SK-N-SH (cell line): ENCODE results near the gene KLHL26. TPM values are rescaled to one million over a fixed set of nuclear protein-coding genes. Genes with fewer than 3 reads are reported as not detected.
"Not testable (repeated sequence)": the region's sequence is repeated elsewhere in the genome, so short reads cannot be mapped to it uniquely, and the experiment has no call there.

ENCODE experiments used
- CTCF ChIA-PET: fragments of 300-600, 350-600 bp; formaldehyde crosslinking; extraction: SDS; loops from one replicate; lab custom pipeline; 2021; lab: Yijun Ruan, JAX
- POLR2A ChIA-PET: fragments of 350-600 bp; sonication (Branson Sonifier 250); formaldehyde crosslinking; extraction: SDS; loops from one replicate; lab custom pipeline; 2020; ENCODE audit warnings: antibody characterized with exemption, inconsistent platforms; lab: Yijun Ruan, JAX
- DNase-seq: peaks from one replicate; pipeline ENCODE4 v3.0.0; 2012
- H2AFZ ChIP-seq: fragments of 200-600 bp; sonication (generic); 2 replicates; pipeline ENCODE4 v1.8.1; 2016; ENCODE audit warnings: antibody characterized with exemption, mild to moderate bottlenecking, low read depth
- H3F3A ChIP-seq: fragments of 200-600 bp; sonication (generic); replicated peaks from 2 replicates; pipeline ENCODE3; 2016; ENCODE audit warnings: antibody characterized with exemption, mild to moderate bottlenecking; ENCODE audit not compliant: insufficient read depth
- H3K27ac ChIP-seq, 2 experiments: fragments of 200-500 bp in 1 of 2; fragments of 200-600 bp in 1 of 2; sonication (Bioruptor generic) in 1 of 2; sonication (generic), shearing (Covaris generic) in 1 of 2; 2 replicates each; pipeline versions ENCODE4 v1.5.1 to v1.6.1; 2014 to 2016; ENCODE audit warnings: low read depth in 2 of 2, inconsistent platforms in 1 of 2, low read length in 1 of 2, mild to moderate bottlenecking in 1 of 2, mixed read lengths in 1 of 2
- H3K27me3 ChIP-seq: fragments of 200-600 bp; sonication (generic), shearing (Covaris generic); 2 replicates; pipeline ENCODE4 v1.6.1; 2016; ENCODE audit warnings: mixed run types; ENCODE audit not compliant: insufficient read depth
- H3K36me3 ChIP-seq, 2 experiments: fragments of 200-500 bp in 1 of 2; fragments of 200-600 bp in 1 of 2; sonication (Bioruptor generic) in 1 of 2; sonication (generic) in 1 of 2; replicated peaks in 1 of 2; 2 replicates each; pipeline versions ENCODE3 to v1.5.1; 2014 to 2016; ENCODE audit warnings: low read length in 1 of 2, mild to moderate bottlenecking in 1 of 2; ENCODE audit not compliant: insufficient read depth in 2 of 2, control insufficient read depth in 1 of 2
- H3K4me1 ChIP-seq, 2 experiments: fragments of 200-500 bp in 1 of 2; fragments of 200-600 bp in 1 of 2; sonication (Bioruptor generic) in 1 of 2; sonication (generic), shearing (Covaris generic) in 1 of 2; 2 replicates each; pipeline versions ENCODE4 v1.5.1 to v1.6.1; 2014 to 2016; ENCODE audit warnings: low read depth in 1 of 2, low read length in 1 of 2, mixed run types in 1 of 2; ENCODE audit not compliant: insufficient read depth in 2 of 2, control insufficient read depth in 1 of 2
- H3K4me2 ChIP-seq: fragments of 200-600 bp; sonication (generic), shearing (Covaris generic); 2 replicates; pipeline ENCODE4 v1.6.1; 2017; ENCODE audit warnings: mixed run types
- H3K4me3 ChIP-seq, 2 experiments: fragments of 200-500 bp in 1 of 2; fragments of 200-600 bp in 1 of 2; sonication (Bioruptor generic) in 1 of 2; sonication (generic), shearing (Covaris generic) in 1 of 2; 2 replicates each; pipeline versions ENCODE4 v1.5.1 to v1.8.1; 2014 to 2016; ENCODE audit warnings: low read depth in 2 of 2, inconsistent platforms in 1 of 2, low read length in 1 of 2, mild to moderate bottlenecking in 1 of 2, mixed read lengths in 1 of 2, moderate library complexity in 1 of 2
- H3K79me2 ChIP-seq: fragments of 200-600 bp; sonication (generic); 2 replicates; pipeline ENCODE4 v1.8.1; 2017; ENCODE audit warnings: mild to moderate bottlenecking; ENCODE audit not compliant: insufficient read depth
- H3K9ac ChIP-seq: fragments of 200-600 bp; sonication (generic); 2 replicates; pipeline ENCODE4 v1.6.1; 2017; ENCODE audit warnings: mixed run types
- H3K9me2 ChIP-seq: fragments of 200-600 bp; sonication (generic); 2 replicates; pipeline ENCODE4 v1.6.1; 2017; ENCODE audit warnings: mixed run types
- H3K9me3 ChIP-seq: fragments of 200-600 bp; sonication (generic); 2 replicates; pipeline ENCODE4 v1.6.1; 2017; ENCODE audit warnings: mixed run types, mild to moderate bottlenecking, moderate library complexity
- H4K20me1 ChIP-seq: fragments of 200-600 bp; sonication (generic); 2 replicates; pipeline ENCODE4 v1.6.1; 2017; ENCODE audit warnings: mild to moderate bottlenecking, mixed run types; ENCODE audit not compliant: insufficient read depth
- CHD2 ChIP-seq: fragments of 150-350 bp; IDR thresholded peaks from 2 replicates; pipeline ENCODE4 v1.6.1; 2018; ENCODE audit warnings: low read length; ENCODE audit not compliant: partially characterized antibody
- ELF1 ChIP-seq: IDR thresholded peaks from 2 replicates; pipeline ENCODE4 v1.4.0; 2012
- EP300 ChIP-seq, 2 experiments: IDR thresholded peaks; 2 replicates each; pipeline versions ENCODE4 v1.4.0 to v1.6.1; 2012; ENCODE audit warnings: borderline replicate concordance in 1 of 2, low read depth in 1 of 2, low read length in 1 of 2
- FOXJ3 ChIP-seq: sonication (generic); formaldehyde crosslinking; IDR thresholded peaks from 2 replicates; pipeline ENCODE4 v1.5.1; 2020; ENCODE audit warnings: mild to moderate bottlenecking, missing genetic modification reagents
- FOXM1 ChIP-seq: IDR thresholded peaks from 2 replicates; pipeline ENCODE4 v1.4.0; 2012; ENCODE audit warnings: low read depth, mild to moderate bottlenecking
- GATA2 ChIP-seq: sonication (generic); formaldehyde crosslinking; IDR thresholded peaks from 2 replicates; pipeline ENCODE4 v1.5.0; 2020; ENCODE audit warnings: mild to moderate bottlenecking, missing genetic modification reagents
- MEF2A ChIP-seq: IDR thresholded peaks from 2 replicates; pipeline ENCODE4 v1.4.0; 2012; ENCODE audit warnings: low read depth, borderline replicate concordance
- RAD21 ChIP-seq: IDR thresholded peaks from 2 replicates; pipeline ENCODE4 v1.6.1; 2012; ENCODE audit warnings: mild to moderate bottlenecking, low read length
- RXRA ChIP-seq: IDR thresholded peaks from 2 replicates; pipeline ENCODE4 v1.4.0; 2012; ENCODE audit warnings: low read depth, mild to moderate bottlenecking, borderline replicate concordance
- WGBS: methylation state at CpG from one replicate; pipeline ENCODE4 v1.1.6; 2017; ENCODE audit warnings: low lambda C conversion rate; 5-methylcytosine and 5-hydroxymethylcytosine counted together
- polyA plus RNA-seq, 3 experiments: library from polyadenylated mRNA; depleted of rRNA; stranded (reverse); fragments of >200 nt; gene quantifications; 2 replicates each; pipeline ENCODE4 v1.2.3, GENCODE V29; 2012
- TF ChIP-seq, protein P1 (sequence below): IDR thresholded peaks from 2 replicates; pipeline ENCODE4 v1.4.0; 2012; ENCODE audit warnings: low read depth, borderline replicate concordance

KLHL26 gene
- polyA plus RNA-seq, 1 of the 3 experiments (the other 2 are of a cell fraction) = 4.6 TPM

DNA sequence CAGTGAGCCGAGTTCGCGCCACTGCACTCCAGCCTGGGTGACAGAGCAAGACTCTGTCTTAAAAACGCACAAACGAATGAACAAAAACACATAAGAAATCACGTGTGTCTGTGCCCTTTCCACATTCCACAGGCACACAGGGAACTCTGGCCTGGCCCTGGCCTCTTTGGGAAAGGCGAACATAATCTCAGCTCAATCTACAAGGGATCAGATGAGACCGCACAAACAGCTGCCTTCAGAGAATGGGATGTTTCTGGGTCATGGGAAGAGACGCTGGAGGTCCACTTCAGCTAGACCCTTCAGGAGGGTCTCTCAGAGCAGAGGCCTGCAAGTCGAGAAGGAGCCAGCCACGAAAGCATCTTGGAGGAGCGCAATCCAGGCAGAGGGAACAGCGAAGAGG is 40.3 kb downstream of the KLHL26 start (continued):
- TF ChIP-seq, protein P1, sequence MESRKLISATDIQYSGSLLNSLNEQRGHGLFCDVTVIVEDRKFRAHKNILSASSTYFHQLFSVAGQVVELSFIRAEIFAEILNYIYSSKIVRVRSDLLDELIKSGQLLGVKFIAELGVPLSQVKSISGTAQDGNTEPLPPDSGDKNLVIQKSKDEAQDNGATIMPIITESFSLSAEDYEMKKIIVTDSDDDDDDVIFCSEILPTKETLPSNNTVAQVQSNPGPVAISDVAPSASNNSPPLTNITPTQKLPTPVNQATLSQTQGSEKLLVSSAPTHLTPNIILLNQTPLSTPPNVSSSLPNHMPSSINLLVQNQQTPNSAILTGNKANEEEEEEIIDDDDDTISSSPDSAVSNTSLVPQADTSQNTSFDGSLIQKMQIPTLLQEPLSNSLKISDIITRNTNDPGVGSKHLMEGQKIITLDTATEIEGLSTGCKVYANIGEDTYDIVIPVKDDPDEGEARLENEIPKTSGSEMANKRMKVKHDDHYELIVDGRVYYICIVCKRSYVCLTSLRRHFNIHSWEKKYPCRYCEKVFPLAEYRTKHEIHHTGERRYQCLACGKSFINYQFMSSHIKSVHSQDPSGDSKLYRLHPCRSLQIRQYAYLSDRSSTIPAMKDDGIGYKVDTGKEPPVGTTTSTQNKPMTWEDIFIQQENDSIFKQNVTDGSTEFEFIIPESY = no peak
- TF ChIP-seq RAD21 = no peak
- no peak for TF ChIP-seq MEF2A
- no peak for TF ChIP-seq FOXM1

- H2AFZ ChIP-seq, H3F3A ChIP-seq, POLR2A ChIA-PET, H3K27ac ChIP-seq, H4K20me1 ChIP-seq, H3K9ac ChIP-seq, H3K36me3 ChIP-seq, H3K9me3 ChIP-seq, H3K4me2 ChIP-seq, H3K9me2 ChIP-seq, H3K27me3 ChIP-seq, H3K4me3 ChIP-seq, DNase-seq: not testable (repeated sequence)
- peaks cover 15 to 17% of the 10 kb centered on the region in 2 experiments; a peak in 2 of 4 replicates for H3K4me1 ChIP-seq
- H3K79me2 ChIP-seq = peaks cover 13% of the 10 kb centered on the region
- 100% methylated on average over 1 of the region's 1 CpG for WGBS
- CTCF ChIA-PET = interaction anchor here (1.3 kb wide), 1 partner anchor 167 kb away, joined by 3 read pairs; no protein-coding TSS in a partner anchor
These were observed 43.3 kb downstream of the KLHL26 start for GRCh38 chr19:18680148-18680547.

- Histone ChIP-seq H3K4me1 (peaks cover 9 to 17% of the 10 kb centered on the region in 2 experiments; a peak in 2 of 4 replicates), H3F3A (peaks cover 2% of the 10 kb centered on the region), H3K9me3 (no peaks in the 10 kb centered on the region), H3K4me2 (peak overlapping the region; percentile 85), H3K36me3 (no peaks in the 10 kb centered on the region), H3K27ac (peak overlapping the region in 1 of 2 experiments; percentile 69; a peak in 1 of 4 replicates), H3K9ac (peak overlapping the region; percentile 69; the same call in 1 of the 2 replicates), H2AFZ (peak overlapping the region; percentile 87), H3K27me3 (no peaks in the 10 kb centered on the region), H3K9me2 (no peaks in the 10 kb centered on the region), H3K4me3 (peak overlapping the region; percentile 59 to 64), H4K20me1 (peaks cover 10% of the 10 kb centered on the region; the same call in 1 of the 2 replicates), H3K79me2 (peaks cover 38% of the 10 kb centered on the region)
- DNase-seq = no peak
- ChIA-PET POLR2A (interaction anchor here (0.6 to 1.1 kb wide), 3 partner anchors 12 to 129 kb away, joined by 3 to 5 read pairs (median 3); no protein-coding TSS in a partner anchor), CTCF (interaction anchor here (0.6 to 1.8 kb wide), 6 partner anchors 11 to 166 kb away, joined by 3 to 5 read pairs (median 3); no protein-coding TSS in a partner anchor)
- no peak for TF ChIP-seq CHD2
- TF ChIP-seq FOXM1 = no peak
- no peak for TF ChIP-seq GATA2 (CRISPR knock-in tag)
- no peak for TF ChIP-seq EP300 (IDR thresholded peaks at IDR 0.05; ENCODE audit: borderline replicate concordance in 1 of 2, low read depth in 1 of 2, low read length in 1 of 2)
- no peak for TF ChIP-seq ELF1
- TF ChIP-seq FOXJ3 = no peak
- no peak for TF ChIP-seq RXRA
- 63% methylated on average over 8 of the region's 8 CpGs for WGBS
These were observed 45.9 kb downstream of the KLHL26 start for GRCh38 chr19:18682807-18683108.
